C4-2B (cell line): Measurements from ENCODE around the gene SPATA16.

Experiments
- H3K27ac ChIP-seq: fragments of 450-650 bp; 2 replicates; pipeline ENCODE4 v1.5.1; 2017
- CTCF ChIP-seq: fragments of 450-650 bp; conservative IDR thresholded peaks from 2 replicates; pipeline ENCODE4 v1.5.1; 2017; ENCODE audit warnings: mild to moderate bottlenecking
- ZFX ChIP-seq: fragments of 450-650 bp; IDR thresholded peaks from 2 replicates; pipeline ENCODE4 v1.6.1; 2017

Gene SPATA16

GRCh38 chr3:173018758-173019157, 122.3 kb downstream of the SPATA16 start:
- no peak overlapping the region for H3K27ac ChIP-seq
- TF ChIP-seq CTCF (no peak), ZFX (no peak)

- H3K27ac ChIP-seq: no peak overlapping the region
- TF ChIP-seq CTCF: no peak
- no peak for TF ChIP-seq ZFX
These were observed 127.7 kb downstream of the SPATA16 start for GRCh38 chr3:173013219-173013832.

GRCh38 chr3:173009410-173009809, 131.6 kb downstream of the SPATA16 start:
- TF ChIP-seq ZFX (no peak), CTCF (no peak)
- H3K27ac ChIP-seq: no peak overlapping the region

- no peak for TF ChIP-seq CTCF
- no peak for TF ChIP-seq ZFX
- no peak overlapping the region for H3K27ac ChIP-seq
These were observed 132.1 kb downstream of the SPATA16 start for GRCh38 chr3:173008978-173009377.

- H3K27ac ChIP-seq: no peak overlapping the region
- TF ChIP-seq CTCF: no peak
These were observed 133.8 kb downstream of the SPATA16 start for GRCh38 chr3:173007079-173007723.

GRCh38 chr3:173006006-173006405, 135.0 kb downstream of the SPATA16 start:
- no peak overlapping the region for H3K27ac ChIP-seq
- TF ChIP-seq ZFX (no peak), CTCF (no peak)

- TF ChIP-seq ZFX (no peak), CTCF (no peak)
- no peak overlapping the region for H3K27ac ChIP-seq
These were observed 136.4 kb downstream of the SPATA16 start for GRCh38 chr3:173004681-173005080.
